Spleen (tissue), 7 donors: Measurements from ENCODE around the gene IFI44.

Experiments used
- POLR2A ChIP-seq, 3 donors: fragments of 450-650 bp; IDR thresholded peaks; one replicate each; pipeline ENCODE4 v1.5.1; 2017; ENCODE audit warnings: antibody characterized with exemption in 3 of 3, mild to moderate bottlenecking in 1 of 3
- TF ChIP-seq, protein P1 (sequence below), 11 experiments: fragments of 200-600 bp in 7 of 11; fragments of 450-650 bp in 4 of 11; sonication (generic) in 4 of 11; IDR thresholded peaks in 8 of 11; conservative IDR thresholded peaks in 3 of 11; 1 replicate in 7 of 11; 2 replicates in 4 of 11; pipeline versions ENCODE4 v1.4.0 to v1.8.0; 2016 to 2021; ENCODE audit warnings: antibody characterized with exemption in 11 of 11, inconsistent platforms in 4 of 11, mild to moderate bottlenecking in 1 of 11
- donor health status: DM: no; HTN: no; CAD: no; lungs with moderate emphysema.
- donor health status: DM: no; HTN: no; CAD: no.
- donor health status: DM: no; HTN: no; CAD: no.

DNA sequence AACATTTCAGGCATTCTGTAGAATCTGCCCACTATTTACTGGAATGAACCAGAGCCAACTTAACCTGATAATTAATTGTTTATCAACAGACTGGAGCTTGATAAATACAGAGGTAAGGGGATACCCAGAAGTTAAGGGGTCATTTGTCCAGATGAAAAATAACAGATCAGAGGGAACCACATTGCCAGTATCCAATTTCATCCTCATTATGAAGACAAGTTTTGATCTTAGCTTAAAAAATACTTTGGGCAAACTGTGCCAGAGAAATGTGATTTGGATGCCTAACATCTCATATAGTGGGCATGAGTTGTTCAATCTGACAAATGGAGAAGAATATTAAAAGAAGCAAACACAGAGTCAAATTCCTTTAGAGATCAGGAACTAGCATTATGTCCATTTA, 63.7 kb downstream of the IFI44 start:
- TF ChIP-seq, protein P1, sequence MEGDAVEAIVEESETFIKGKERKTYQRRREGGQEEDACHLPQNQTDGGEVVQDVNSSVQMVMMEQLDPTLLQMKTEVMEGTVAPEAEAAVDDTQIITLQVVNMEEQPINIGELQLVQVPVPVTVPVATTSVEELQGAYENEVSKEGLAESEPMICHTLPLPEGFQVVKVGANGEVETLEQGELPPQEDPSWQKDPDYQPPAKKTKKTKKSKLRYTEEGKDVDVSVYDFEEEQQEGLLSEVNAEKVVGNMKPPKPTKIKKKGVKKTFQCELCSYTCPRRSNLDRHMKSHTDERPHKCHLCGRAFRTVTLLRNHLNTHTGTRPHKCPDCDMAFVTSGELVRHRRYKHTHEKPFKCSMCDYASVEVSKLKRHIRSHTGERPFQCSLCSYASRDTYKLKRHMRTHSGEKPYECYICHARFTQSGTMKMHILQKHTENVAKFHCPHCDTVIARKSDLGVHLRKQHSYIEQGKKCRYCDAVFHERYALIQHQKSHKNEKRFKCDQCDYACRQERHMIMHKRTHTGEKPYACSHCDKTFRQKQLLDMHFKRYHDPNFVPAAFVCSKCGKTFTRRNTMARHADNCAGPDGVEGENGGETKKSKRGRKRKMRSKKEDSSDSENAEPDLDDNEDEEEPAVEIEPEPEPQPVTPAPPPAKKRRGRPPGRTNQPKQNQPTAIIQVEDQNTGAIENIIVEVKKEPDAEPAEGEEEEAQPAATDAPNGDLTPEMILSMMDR (IDR thresholded peaks at IDR 0.05 in 8 of 11, conservative IDR thresholded peaks at IDR 0.05 in 3 of 11), result no peak
- no peak for TF ChIP-seq POLR2A (IDR thresholded peaks at IDR 0.05)
